ENCODE data around the gene HCRTR1.

DNA sequence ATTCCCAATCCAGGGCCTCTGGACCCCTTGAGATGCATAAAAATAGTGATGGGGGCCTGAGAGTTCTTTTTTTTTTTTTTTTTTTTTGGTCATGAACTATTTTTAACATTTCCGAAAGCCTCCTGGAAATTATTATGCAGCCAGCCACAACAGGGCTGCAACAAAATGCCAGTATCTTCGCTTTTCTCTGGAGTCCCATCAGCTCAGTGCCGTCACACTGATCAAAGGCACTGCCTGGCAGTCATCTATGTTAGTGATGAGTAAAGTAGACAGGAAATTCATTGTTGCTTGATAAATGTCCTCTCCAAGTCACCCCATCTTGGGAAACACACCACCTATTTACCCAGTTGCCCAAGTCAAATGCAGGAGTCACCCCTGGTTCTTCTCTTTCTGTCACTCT is 42.4 kb downstream of the HCRTR1 start:
- TF ChIP-seq, protein P1, sequence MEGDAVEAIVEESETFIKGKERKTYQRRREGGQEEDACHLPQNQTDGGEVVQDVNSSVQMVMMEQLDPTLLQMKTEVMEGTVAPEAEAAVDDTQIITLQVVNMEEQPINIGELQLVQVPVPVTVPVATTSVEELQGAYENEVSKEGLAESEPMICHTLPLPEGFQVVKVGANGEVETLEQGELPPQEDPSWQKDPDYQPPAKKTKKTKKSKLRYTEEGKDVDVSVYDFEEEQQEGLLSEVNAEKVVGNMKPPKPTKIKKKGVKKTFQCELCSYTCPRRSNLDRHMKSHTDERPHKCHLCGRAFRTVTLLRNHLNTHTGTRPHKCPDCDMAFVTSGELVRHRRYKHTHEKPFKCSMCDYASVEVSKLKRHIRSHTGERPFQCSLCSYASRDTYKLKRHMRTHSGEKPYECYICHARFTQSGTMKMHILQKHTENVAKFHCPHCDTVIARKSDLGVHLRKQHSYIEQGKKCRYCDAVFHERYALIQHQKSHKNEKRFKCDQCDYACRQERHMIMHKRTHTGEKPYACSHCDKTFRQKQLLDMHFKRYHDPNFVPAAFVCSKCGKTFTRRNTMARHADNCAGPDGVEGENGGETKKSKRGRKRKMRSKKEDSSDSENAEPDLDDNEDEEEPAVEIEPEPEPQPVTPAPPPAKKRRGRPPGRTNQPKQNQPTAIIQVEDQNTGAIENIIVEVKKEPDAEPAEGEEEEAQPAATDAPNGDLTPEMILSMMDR (conservative IDR thresholded peaks at IDR 0.05; ENCODE audit: low read length), result no peak
- TF ChIP-seq EZH2phosphoT487 (IDR thresholded peaks at IDR 0.05; ENCODE audit: borderline replicate concordance), result no peak
